Measurements from ENCODE around the gene LAIR1. TPM values are rescaled to one million over a fixed set of nuclear protein-coding genes. Genes with fewer than 3 reads are reported as not detected.

LAIR1 gene
- total RNA-seq, 1 donor from 2014 or later = 30.5 TPM

- ChIA-PET POLR2A (no interaction called here), CTCF (no interaction called here)
- TF ChIP-seq CTCF (IDR thresholded peaks at IDR 0.05) = no peak
- Mint-ChIP-seq H3K4me3 (no peak overlapping the region), H3K9me3 (no peaks in the 10 kb centered on the region), H3K36me3 (ENCODE audit: low read depth) (no peaks in the 10 kb centered on the region), H3K27me3 (peaks cover 35% of the 10 kb centered on the region), H3K27ac (no peak overlapping the region), H3K4me1 (peaks cover 13% of the 10 kb centered on the region)
- ATAC-seq (ENCODE audit: low read depth) = no peak
- intact Hi-C loops (cut with micrococcal nuclease) = no loop called here
- no peak for DNase-seq
Measured at GRCh38 chr19:54310543-54310942, 54.2 kb downstream of the LAIR1 start.

DNA sequence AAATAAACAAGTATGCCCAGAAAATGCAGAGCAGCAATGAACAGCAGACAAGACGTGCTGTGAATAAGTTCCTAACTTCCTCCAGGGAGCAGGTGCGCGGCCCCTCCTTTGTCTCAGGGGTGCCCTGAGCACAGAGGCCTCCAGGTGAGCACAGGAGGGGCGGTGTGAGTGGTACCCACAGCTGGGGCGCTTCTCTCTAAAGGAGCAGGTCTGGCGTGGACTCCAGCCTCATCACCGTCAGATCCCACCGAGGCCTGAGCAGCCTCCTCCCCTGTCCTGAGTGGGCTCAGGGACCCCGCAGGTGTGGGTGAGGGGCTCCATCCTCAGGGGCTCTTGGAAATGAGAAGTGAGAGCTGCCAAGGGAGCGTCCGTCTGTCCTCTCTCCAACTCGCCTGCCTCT lies 54.9 kb downstream of the LAIR1 start:
- no peaks in the 10 kb centered on the region for H3K36me3 Mint-ChIP-seq (ENCODE audit: low read depth)
- no peak overlapping the region for H3K4me3 Mint-ChIP-seq
- ChIA-PET CTCF (no interaction called here), POLR2A (no interaction called here)
- intact Hi-C loops (cut with micrococcal nuclease) = no loop called here
- TF ChIP-seq CTCF (IDR thresholded peaks at IDR 0.05) = no peak
- peaks cover 40% of the 10 kb centered on the region for H3K27me3 Mint-ChIP-seq
- H3K4me1 Mint-ChIP-seq = peaks cover 13% of the 10 kb centered on the region
- H3K9me3 Mint-ChIP-seq = no peaks in the 10 kb centered on the region
- H3K27ac Mint-ChIP-seq = no peak overlapping the region
- DNase-seq = no peak
- ATAC-seq (ENCODE audit: low read depth) = no peak

GRCh38 chr19:54307389-54308020 lies 57.2 kb downstream of the LAIR1 start:
- H3K4me1 Mint-ChIP-seq = peaks cover 13% of the 10 kb centered on the region
- no peak overlapping the region for H3K27ac Mint-ChIP-seq
- no peak overlapping the region for H3K4me3 Mint-ChIP-seq
- H3K36me3 Mint-ChIP-seq (ENCODE audit: low read depth) = no peaks in the 10 kb centered on the region
- H3K9me3 Mint-ChIP-seq = no peaks in the 10 kb centered on the region
- peaks cover 35% of the 10 kb centered on the region for H3K27me3 Mint-ChIP-seq
- ATAC-seq (ENCODE audit: low read depth) (no peak), DNase-seq (no peak)
- POLR2A ChIA-PET = interaction anchor here (0.6 kb wide), 1 partner anchor 39 kb away, joined by 8 read pairs; no protein-coding TSS in a partner anchor
- CTCF ChIA-PET = no interaction called here
- no peak for TF ChIP-seq CTCF (IDR thresholded peaks at IDR 0.05)
- intact Hi-C loops (cut with micrococcal nuclease) = no loop called here

- Mint-ChIP-seq H3K36me3 (ENCODE audit: low read depth) (no peaks in the 10 kb centered on the region), H3K4me3 (no peak overlapping the region), H3K27me3 (peaks cover 51% of the 10 kb centered on the region), H3K9me3 (no peaks in the 10 kb centered on the region), H3K27ac (no peak overlapping the region), H3K4me1 (peaks cover 8% of the 10 kb centered on the region)
- DNase-seq = no peak
- ATAC-seq (ENCODE audit: low read depth) = no peak
- POLR2A ChIA-PET = no interaction called here
- intact Hi-C loops (cut with micrococcal nuclease) = no loop called here
- no peak for TF ChIP-seq CTCF (IDR thresholded peaks at IDR 0.05)
- CTCF ChIA-PET = interaction anchor here (2.2 kb wide), 1 partner anchor 39 kb away, joined by 8 read pairs; no protein-coding TSS in a partner anchor
Measured at GRCh38 chr19:54305141-54305540, 59.6 kb downstream of the LAIR1 start.

DNA sequence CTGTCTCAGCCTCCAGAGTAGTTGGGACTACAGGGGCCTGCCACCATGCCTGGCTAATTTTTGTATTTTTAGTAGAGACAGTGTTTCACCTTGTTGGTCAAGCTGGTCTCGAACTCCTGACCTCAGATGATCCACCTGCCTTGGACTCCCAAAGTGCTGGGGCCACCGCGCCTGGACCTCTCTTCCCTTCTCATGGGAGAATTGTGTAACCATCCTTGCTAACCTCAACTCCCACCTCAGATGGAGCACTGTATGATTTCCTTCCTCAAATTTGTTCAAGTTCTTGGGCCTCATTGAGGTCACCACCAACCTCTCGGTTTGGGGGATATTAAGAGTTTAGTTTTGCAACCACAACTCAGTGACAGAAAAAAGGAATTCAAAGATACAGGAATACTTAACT lies 62.5 kb downstream of the LAIR1 start:
- Mint-ChIP-seq H3K4me1 (peaks cover 15% of the 10 kb centered on the region), H3K27ac (no peak overlapping the region), H3K4me3 (no peak overlapping the region), H3K36me3 (ENCODE audit: low read depth) (no peaks in the 10 kb centered on the region), H3K27me3 (peaks cover 51% of the 10 kb centered on the region), H3K9me3 (no peaks in the 10 kb centered on the region)
- POLR2A ChIA-PET = no interaction called here
- CTCF ChIA-PET = interaction anchor here (1.5 kb wide), 1 partner anchor 36 kb away, joined by 4 read pairs; no protein-coding TSS in a partner anchor
- intact Hi-C loops (cut with micrococcal nuclease) = no loop called here
- ATAC-seq (ENCODE audit: low read depth) (no peak), DNase-seq (no peak)
- TF ChIP-seq CTCF (IDR thresholded peaks at IDR 0.05) = no peak

Other genes with a start within 250 kb of the LAIR1 start
- gene TFPT, start 249.3 kb downstream of the LAIR1 start, total RNA-seq = 16.6 and 17.9 TPM in 2 replicates
- gene PRPF31, start 249.2 kb downstream of the LAIR1 start, total RNA-seq = 78.9 and 79.3 TPM in 2 replicates
- 53.2 and 64.6 TPM in 2 replicates for gene CNOT3, start 227.2 kb downstream of the LAIR1 start, total RNA-seq
- gene LENG1, start 205.2 kb downstream of the LAIR1 start, total RNA-seq = 8.3 and 8.4 TPM in 2 replicates
- not detected in 2 replicates for gene TMC4, start 191.8 kb downstream of the LAIR1 start, total RNA-seq
- gene MBOAT7, start 175.4 kb downstream of the LAIR1 start, total RNA-seq = 15.2 and 21.4 TPM in 2 replicates
- 15.0 and 19.4 TPM in 2 replicates for gene TSEN34, start 173.6 kb downstream of the LAIR1 start, total RNA-seq
- 1,946 and 2,185 TPM in 2 replicates for gene RPS9, start 164.1 kb downstream of the LAIR1 start, total RNA-seq
- 0.37 and 1.1 TPM in 2 replicates for gene LILRB3, start 141.9 kb downstream of the LAIR1 start, total RNA-seq
- gene LILRA6, start 122.1 kb downstream of the LAIR1 start, total RNA-seq = not detected in 2 replicates
- gene LILRB5, start 107.7 kb downstream of the LAIR1 start, total RNA-seq = 0.24 and 0.38 TPM in 2 replicates
- 7.6 and 7.9 TPM in 2 replicates for gene LILRB2, start 83.8 kb downstream of the LAIR1 start, total RNA-seq
- 1.3 and 1.9 TPM in 2 replicates for gene LILRA5, start 51.8 kb downstream of the LAIR1 start, total RNA-seq
- 26.3 and 26.6 TPM in 2 replicates for gene LILRA4, start 25.8 kb downstream of the LAIR1 start, total RNA-seq
- not detected in 2 replicates for gene TTYH1, start 50.5 kb upstream of the LAIR1 start, total RNA-seq
- 296 and 363 TPM in 2 replicates for gene LENG8, start 84.3 kb upstream of the LAIR1 start, total RNA-seq
- 6.3 and 8.5 TPM in 2 replicates for gene LENG9, start 98.8 kb upstream of the LAIR1 start, total RNA-seq
- gene CDC42EP5, start 108.4 kb upstream of the LAIR1 start, total RNA-seq = not detected in 2 replicates
- not detected in 2 replicates for gene LAIR2, start 137.9 kb upstream of the LAIR1 start, total RNA-seq
- 0.22 TPM in 1 of 2 replicates, not detected in the other for gene LILRA2, start 208.9 kb upstream of the LAIR1 start, total RNA-seq
- 0.11 and 0.15 TPM in 2 replicates for gene LILRA1, start 228.7 kb upstream of the LAIR1 start, total RNA-seq